Muscle of back (tissue), 11 donors: ENCODE measurements around the gene CDRT4. TPM values are rescaled to one million over a fixed set of nuclear protein-coding genes. Genes with fewer than 3 reads are reported as not detected.

Source experiments
- DNase-seq, 3 donors: peaks; one replicate each; pipeline versions ENCODE4 v3.0.0 to v3.0.0-alpha.2; 2013
- polyA plus RNA-seq, 10 donors: library from polyadenylated mRNA; unstranded; fragments of 120-200 nt; gene quantifications; one replicate each; pipeline ENCODE4 v1.2.1, GENCODE V29; 2013; ENCODE audit not compliant: insufficient read length in 10 of 10

The CDRT4 gene
- polyA plus RNA-seq, 10 donors: 0.88 to 10.6 (median 2.8) TPM

GRCh38 chr17:15492791-15493692 is 25.6 kb upstream of the CDRT4 start:
- DNase-seq: no peak

- no peak for DNase-seq
These were observed 24.8 kb upstream of the CDRT4 start for GRCh38 chr17:15492186-15492585.

GRCh38 chr17:15490634-15491261 is 23.3 kb upstream of the CDRT4 start:
- DNase-seq: peak; percentile 49 to 60 (median 55)

- DNase-seq: no peak
These were observed 21.1 kb upstream of the CDRT4 start for GRCh38 chr17:15488557-15488956.

- no peak for DNase-seq
These were observed 17.6 kb upstream of the CDRT4 start for GRCh38 chr17:15485045-15485444.

GRCh38 chr17:15483431-15483830 is 16.0 kb upstream of the CDRT4 start:
- no peak for DNase-seq

GRCh38 chr17:15482476-15482875 is 15.1 kb upstream of the CDRT4 start:
- no peak for DNase-seq

GRCh38 chr17:15481481-15481880 is 14.1 kb upstream of the CDRT4 start:
- no peak for DNase-seq

- no peak for DNase-seq
These were observed 12.8 kb upstream of the CDRT4 start for GRCh38 chr17:15480204-15480603.

- no peak for DNase-seq
These were observed 12.3 kb upstream of the CDRT4 start for GRCh38 chr17:15479703-15480102.

- no peak for DNase-seq
These were observed 11.4 kb upstream of the CDRT4 start for GRCh38 chr17:15478845-15479244.

- DNase-seq: no peak
These were observed 8.4 kb upstream of the CDRT4 start for GRCh38 chr17:15475631-15476354.

GRCh38 chr17:15472891-15473290 is 5.5 kb upstream of the CDRT4 start:
- DNase-seq: no peak

GRCh38 chr17:15470536-15470935 is 3.1 kb upstream of the CDRT4 start:
- DNase-seq: no peak

GRCh38 chr17:15469260-15469659 is 1.8 kb upstream of the CDRT4 start:
- peak in 1 of 3 donors; percentile 39 for DNase-seq

- DNase-seq: no peak
These were observed 705 bp upstream of the CDRT4 start for GRCh38 chr17:15468126-15468525.

- no peak for DNase-seq
These were observed 1.3 kb downstream of the CDRT4 start for GRCh38 chr17:15466131-15466530.

- no peak for DNase-seq
These were observed 2.2 kb downstream of the CDRT4 start for GRCh38 chr17:15465045-15465701.

- peak in 1 of 3 donors; percentile 52 for DNase-seq
These were observed 3.0 kb downstream of the CDRT4 start for GRCh38 chr17:15464231-15464985.

GRCh38 chr17:15462976-15463772 is 4.2 kb downstream of the CDRT4 start:
- peak; percentile 62 to 78 (median 77) for DNase-seq
